ENCODE measurements around the gene SORCS2. TPM values are rescaled to one million over a fixed set of nuclear protein-coding genes. Genes with fewer than 3 reads are reported as not detected.

The SORCS2 gene
- total RNA-seq, 1 experiment from 2014 or later, result 4.1 TPM

GRCh38 chr4:7572894-7573293 is 380.6 kb downstream of the SORCS2 start:
- TF ChIP-seq EZH2phosphoT487 (IDR thresholded peaks at IDR 0.05; ENCODE audit: borderline replicate concordance, low read length), result no peak
- no peak for TF ChIP-seq CTCF (conservative IDR thresholded peaks at IDR 0.05; ENCODE audit: low read depth, low read length)
- no peak for TF ChIP-seq EZH2 (IDR thresholded peaks at IDR 0.05; ENCODE audit: low read length, unreplicated experiment)
- intact Hi-C loops (cut with micrococcal nuclease), result no loop called here
- Histone ChIP-seq H3K4me1 (ENCODE audit: insufficient read depth, low read length) (no peaks in the 10 kb centered on the region), H3K9me3 (ENCODE audit: low read length) (0 out of 2 replicates have a peak, but pooled peaks cover 9% of the 10 kb centered on the region), H3F3A (ENCODE audit: low read length, unreplicated experiment) (no peaks in the 10 kb centered on the region), H3K4me3 (ENCODE audit: low read length) (no peak overlapping the region), H3K4me2 (ENCODE audit: low read length) (no peak overlapping the region), H3K27ac (ENCODE audit: low read length) (no peak overlapping the region), H3K79me2 (ENCODE audit: low read length) (no peaks in the 10 kb centered on the region), H4K20me1 (ENCODE audit: low read length) (no peaks in the 10 kb centered on the region), H3K27me3 (ENCODE audit: low read length) (no peaks in the 10 kb centered on the region), H3K9me2 (replicated peaks; ENCODE audit: low read length) (no peaks in the 10 kb centered on the region), H2AFZ (ENCODE audit: low read length) (no peak overlapping the region), H3K9ac (ENCODE audit: low read length) (no peak overlapping the region), H3K36me3 (ENCODE audit: low read depth, low read length) (peaks cover 11% of the 10 kb centered on the region)
- ATAC-seq, result no peak
- DNase-seq, result no peak
- CTCF ChIA-PET, result no interaction called here
- BruUV-seq (replicated peaks), result no TSS peak
- POLR2A ChIA-PET (ENCODE audit: unreplicated experiment), result no interaction called here

GRCh38 chr4:7573576-7574091 is 381.3 kb downstream of the SORCS2 start:
- Histone ChIP-seq H2AFZ (ENCODE audit: low read length) (no peak overlapping the region), H3K27ac (ENCODE audit: low read length) (no peak overlapping the region), H3K27me3 (ENCODE audit: low read length) (no peaks in the 10 kb centered on the region), H3K9me3 (ENCODE audit: low read length) (0 out of 2 replicates have a peak, but pooled peaks cover 12% of the 10 kb centered on the region), H4K20me1 (ENCODE audit: low read length) (no peaks in the 10 kb centered on the region), H3K9me2 (replicated peaks; ENCODE audit: low read length) (no peaks in the 10 kb centered on the region), H3K9ac (ENCODE audit: low read length) (no peak overlapping the region), H3F3A (ENCODE audit: low read length, unreplicated experiment) (no peaks in the 10 kb centered on the region), H3K4me3 (ENCODE audit: low read length) (no peak overlapping the region), H3K4me2 (ENCODE audit: low read length) (no peak overlapping the region), H3K4me1 (ENCODE audit: insufficient read depth, low read length) (no peaks in the 10 kb centered on the region), H3K79me2 (ENCODE audit: low read length) (no peaks in the 10 kb centered on the region), H3K36me3 (ENCODE audit: low read depth, low read length) (peaks cover 18% of the 10 kb centered on the region)
- intact Hi-C loops (cut with micrococcal nuclease), result no loop called here
- TF ChIP-seq EZH2phosphoT487 (IDR thresholded peaks at IDR 0.05; ENCODE audit: borderline replicate concordance, low read length) (no peak), CTCF (conservative IDR thresholded peaks at IDR 0.05; ENCODE audit: low read depth, low read length) (no peak), EZH2 (IDR thresholded peaks at IDR 0.05; ENCODE audit: low read length, unreplicated experiment) (no peak)
- BruUV-seq (replicated peaks), result no TSS peak
- ChIA-PET CTCF (no interaction called here), POLR2A (ENCODE audit: unreplicated experiment) (no interaction called here)
- ATAC-seq, result no peak
- no peak for DNase-seq

GRCh38 chr4:7574287-7575014 is 382.1 kb downstream of the SORCS2 start:
- Histone ChIP-seq H3K79me2 (ENCODE audit: low read length) (no peaks in the 10 kb centered on the region), H3K27ac (ENCODE audit: low read length) (no peak overlapping the region), H3K9me3 (ENCODE audit: low read length) (0 out of 2 replicates have a peak, but pooled peaks cover 13% of the 10 kb centered on the region), H2AFZ (ENCODE audit: low read length) (no peak overlapping the region), H4K20me1 (ENCODE audit: low read length) (no peaks in the 10 kb centered on the region), H3K4me1 (ENCODE audit: insufficient read depth, low read length) (no peaks in the 10 kb centered on the region), H3K9me2 (replicated peaks; ENCODE audit: low read length) (no peaks in the 10 kb centered on the region), H3F3A (ENCODE audit: low read length, unreplicated experiment) (no peaks in the 10 kb centered on the region), H3K36me3 (ENCODE audit: low read depth, low read length) (peaks cover 20% of the 10 kb centered on the region), H3K9ac (ENCODE audit: low read length) (no peak overlapping the region), H3K4me3 (ENCODE audit: low read length) (no peak overlapping the region), H3K4me2 (ENCODE audit: low read length) (no peak overlapping the region), H3K27me3 (ENCODE audit: low read length) (no peaks in the 10 kb centered on the region)
- ChIA-PET POLR2A (ENCODE audit: unreplicated experiment) (no interaction called here), CTCF (no interaction called here)
- BruUV-seq (replicated peaks), result no TSS peak
- intact Hi-C loops (cut with micrococcal nuclease), result no loop called here
- DNase-seq (no peak), ATAC-seq (no peak)
- TF ChIP-seq EZH2phosphoT487 (IDR thresholded peaks at IDR 0.05; ENCODE audit: borderline replicate concordance, low read length) (no peak), CTCF (conservative IDR thresholded peaks at IDR 0.05; ENCODE audit: low read depth, low read length) (no peak), EZH2 (IDR thresholded peaks at IDR 0.05; ENCODE audit: low read length, unreplicated experiment) (no peak)

All from PC-3 (cell line).